Measurements from ENCODE around the gene ASPRV1. TPM values are rescaled to one million over a fixed set of nuclear protein-coding genes. Genes with fewer than 3 reads are reported as not detected.
A peak's percentile ranks its signal among the peaks of the same experiment; 100 is the strongest.

ASPRV1 gene
- total RNA-seq, 3 donors from 2014 or later (not counting 1 experiment from before 2014, with no cell fraction given), result 1.4 to 2.7 (median 1.9) TPM

- intact Hi-C loops (cut with micrococcal nuclease), result loop anchor here (10.0 kb wide), 1 partner anchor 197 kb away; no protein-coding TSS in a partner anchor
- Mint-ChIP-seq H3K4me1 (peaks cover 30 to 42% of the 10 kb centered on the region in 2 donors), H3K4me3 (no peak overlapping the region), H3K36me3 (no peaks in the 10 kb centered on the region), H3K27ac (peak overlapping the region; percentile 78 to 91), H3K27me3 (ENCODE audit: low read depth in 2 of 2) (no peaks in the 10 kb centered on the region), H3K9me3 (no peaks in the 10 kb centered on the region)
- H3K9me3 ChIP-seq (ENCODE audit: control insufficient read depth, insufficient read depth, low read length), result no peaks in the 10 kb centered on the region
- H3K27me3 ChIP-seq (ENCODE audit: control insufficient read depth, insufficient read depth, low read length), result no peaks in the 10 kb centered on the region
- TF ChIP-seq, protein P1, sequence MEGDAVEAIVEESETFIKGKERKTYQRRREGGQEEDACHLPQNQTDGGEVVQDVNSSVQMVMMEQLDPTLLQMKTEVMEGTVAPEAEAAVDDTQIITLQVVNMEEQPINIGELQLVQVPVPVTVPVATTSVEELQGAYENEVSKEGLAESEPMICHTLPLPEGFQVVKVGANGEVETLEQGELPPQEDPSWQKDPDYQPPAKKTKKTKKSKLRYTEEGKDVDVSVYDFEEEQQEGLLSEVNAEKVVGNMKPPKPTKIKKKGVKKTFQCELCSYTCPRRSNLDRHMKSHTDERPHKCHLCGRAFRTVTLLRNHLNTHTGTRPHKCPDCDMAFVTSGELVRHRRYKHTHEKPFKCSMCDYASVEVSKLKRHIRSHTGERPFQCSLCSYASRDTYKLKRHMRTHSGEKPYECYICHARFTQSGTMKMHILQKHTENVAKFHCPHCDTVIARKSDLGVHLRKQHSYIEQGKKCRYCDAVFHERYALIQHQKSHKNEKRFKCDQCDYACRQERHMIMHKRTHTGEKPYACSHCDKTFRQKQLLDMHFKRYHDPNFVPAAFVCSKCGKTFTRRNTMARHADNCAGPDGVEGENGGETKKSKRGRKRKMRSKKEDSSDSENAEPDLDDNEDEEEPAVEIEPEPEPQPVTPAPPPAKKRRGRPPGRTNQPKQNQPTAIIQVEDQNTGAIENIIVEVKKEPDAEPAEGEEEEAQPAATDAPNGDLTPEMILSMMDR (IDR thresholded peaks at IDR 0.05), result no peak
- H3K36me3 ChIP-seq (ENCODE audit: control insufficient read depth, insufficient read depth, low read length), result peaks cover 4% of the 10 kb centered on the region
- peaks cover 36% of the 10 kb centered on the region for H3K4me1 ChIP-seq (ENCODE audit: control insufficient read depth, insufficient read depth, low read length)
- H3K4me3 ChIP-seq (ENCODE audit: low read length), result no peak overlapping the region
- peak overlapping the region; percentile 49 for H3K27ac ChIP-seq (ENCODE audit: low read length)
- 76% methylated on average over 34 of the region's 35 CpGs for WGBS (ENCODE audit: insufficient coverage)
- DNase-seq (no peak), ATAC-seq (no peak)
Measured at GRCh38 chr2:69948032-69948962, 13.1 kb downstream of the ASPRV1 start.

GRCh38 chr2:69947325-69947931, 14.0 kb downstream of the ASPRV1 start:
- Histone ChIP-seq H3K9me3 (ENCODE audit: control insufficient read depth, insufficient read depth, low read length) (no peaks in the 10 kb centered on the region), H3K4me3 (ENCODE audit: low read length) (no peak overlapping the region), H3K36me3 (ENCODE audit: control insufficient read depth, insufficient read depth, low read length) (peaks cover 10% of the 10 kb centered on the region), H3K27ac (ENCODE audit: low read length) (peak overlapping the region; percentile 49), H3K4me1 (ENCODE audit: control insufficient read depth, insufficient read depth, low read length) (peaks cover 36% of the 10 kb centered on the region), H3K27me3 (ENCODE audit: control insufficient read depth, insufficient read depth, low read length) (no peaks in the 10 kb centered on the region)
- 61% methylated on average over 4 of the region's 4 CpGs for WGBS (ENCODE audit: insufficient coverage)
- H3K27ac Mint-ChIP-seq, result peak overlapping the region; percentile 78 to 91
- intact Hi-C loops (cut with micrococcal nuclease), result loop anchor here (1.0 to 10.0 kb wide), 3 partner anchors 33 to 197 kb away; partner anchors contain the start of gene MXD1
- no peaks in the 10 kb centered on the region for H3K9me3 Mint-ChIP-seq
- peak overlapping the region; percentile 74 for H3K4me3 Mint-ChIP-seq
- TF ChIP-seq, protein P1 (IDR thresholded peaks at IDR 0.05), result no peak
- no peaks in the 10 kb centered on the region for H3K36me3 Mint-ChIP-seq
- peaks cover 30 to 42% of the 10 kb centered on the region in 2 donors for H3K4me1 Mint-ChIP-seq
- DNase-seq (peak in 1 of 2 donors; percentile 27), ATAC-seq (peak in 2 of 3 donors; percentile 20 to 32)
- no peaks in the 10 kb centered on the region for H3K27me3 Mint-ChIP-seq (ENCODE audit: low read depth in 2 of 2)

DNA sequence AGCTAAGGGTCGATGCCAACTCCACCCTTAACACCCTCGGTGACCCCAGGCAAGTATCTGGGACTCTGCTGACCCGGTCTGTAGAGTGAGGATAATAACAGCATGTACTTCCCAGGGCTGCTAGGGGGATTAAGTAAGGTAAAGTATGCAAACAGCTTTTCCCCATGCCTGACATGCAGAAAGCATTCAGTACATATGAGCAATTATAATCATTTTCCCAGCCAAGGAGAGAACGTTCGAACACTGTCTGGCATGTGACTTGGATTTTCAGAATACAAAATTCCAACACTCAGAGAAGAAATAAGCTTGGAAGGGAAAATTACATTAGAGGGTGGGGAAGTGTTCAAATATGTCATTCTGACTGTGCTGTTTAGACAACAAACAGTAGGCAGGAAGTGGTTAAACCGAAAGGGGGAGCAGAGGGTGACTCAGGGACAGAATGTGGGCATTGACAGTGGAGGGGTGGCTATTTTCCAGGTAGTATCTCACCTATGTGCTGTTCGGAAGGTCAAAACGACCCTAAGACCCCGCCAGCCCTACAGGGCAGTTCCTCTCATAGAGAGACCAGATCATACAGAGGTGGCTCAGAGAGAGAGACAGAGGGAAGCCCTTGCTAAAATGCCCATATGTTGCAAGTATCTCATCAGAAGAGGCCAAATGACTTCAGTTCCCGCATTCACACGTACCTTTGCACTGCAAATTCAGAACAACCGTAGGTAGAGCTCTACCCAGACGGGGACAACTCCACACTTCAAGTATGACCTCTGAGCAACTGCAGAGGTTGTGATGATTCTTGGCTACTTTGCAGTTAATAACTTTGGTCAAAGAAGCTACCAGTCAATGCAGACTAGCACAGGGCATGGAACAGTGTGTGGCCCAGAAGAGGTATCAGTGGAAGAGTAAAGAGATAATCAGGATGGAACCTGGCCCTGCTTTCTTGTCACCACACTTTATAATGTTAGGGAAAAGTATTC, 14.8 kb downstream of the ASPRV1 start:
- Mint-ChIP-seq H3K4me3 (peak overlapping the region; percentile 82), H3K4me1 (peaks cover 34 to 42% of the 10 kb centered on the region in 2 donors), H3K36me3 (peaks cover 6% of the 10 kb centered on the region), H3K27ac (peak overlapping the region; percentile 78 to 91), H3K27me3 (ENCODE audit: low read depth in 2 of 2) (no peaks in the 10 kb centered on the region), H3K9me3 (no peaks in the 10 kb centered on the region)
- ATAC-seq, result peak; percentile 87
- peaks cover 36% of the 10 kb centered on the region for H3K4me1 ChIP-seq (ENCODE audit: control insufficient read depth, insufficient read depth, low read length)
- no peaks in the 10 kb centered on the region for H3K9me3 ChIP-seq (ENCODE audit: control insufficient read depth, insufficient read depth, low read length)
- H3K36me3 ChIP-seq (ENCODE audit: control insufficient read depth, insufficient read depth, low read length), result peaks cover 16% of the 10 kb centered on the region
- H3K27me3 ChIP-seq (ENCODE audit: control insufficient read depth, insufficient read depth, low read length), result no peaks in the 10 kb centered on the region
- peak; percentile 52 to 75 for DNase-seq
- H3K27ac ChIP-seq (ENCODE audit: low read length), result peak overlapping the region; percentile 49
- intact Hi-C loops (cut with micrococcal nuclease), result loop anchor here (1.0 to 10.0 kb wide), 3 partner anchors 32 to 198 kb away; partner anchors contain the start of gene MXD1
- TF ChIP-seq, protein P1 (IDR thresholded peaks at IDR 0.05), result no peak
- no peak overlapping the region for H3K4me3 ChIP-seq (ENCODE audit: low read length)
- WGBS (ENCODE audit: insufficient coverage), result 25% methylated on average over 13 of the region's 13 CpGs

All from natural killer cell (primary cell).